ENCODE data around the gene TSPAN9. TPM values are rescaled to one million over a fixed set of nuclear protein-coding genes. Genes with fewer than 3 reads are reported as not detected.

The TSPAN9 gene
- total RNA-seq, 4 donors from 2014 or later = 23.4 to 43.3 (median 29.4) TPM

DNA sequence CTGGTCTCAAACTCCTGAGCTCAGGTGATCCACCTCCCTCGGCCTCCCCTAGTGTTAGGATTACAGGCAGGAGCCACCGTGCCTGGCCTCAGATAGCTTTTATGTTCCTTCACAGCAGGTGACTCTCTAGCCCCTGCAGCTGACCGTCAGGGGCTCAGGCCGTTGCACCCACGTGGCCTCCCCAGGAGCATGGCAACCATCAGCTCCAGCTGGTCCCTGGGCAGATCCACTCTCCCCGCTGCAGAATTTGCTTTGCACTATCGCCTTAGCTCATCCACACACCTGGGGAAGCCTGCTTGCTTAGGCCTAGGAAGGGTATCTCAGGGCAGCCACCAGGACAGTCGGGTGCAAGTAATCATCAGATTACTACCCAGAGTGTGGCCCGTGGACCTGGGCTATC lies 62.6 kb downstream of the TSPAN9 start:
- ATAC-seq (ENCODE audit: low FRiP score) = no peak
- TF ChIP-seq, protein P1, sequence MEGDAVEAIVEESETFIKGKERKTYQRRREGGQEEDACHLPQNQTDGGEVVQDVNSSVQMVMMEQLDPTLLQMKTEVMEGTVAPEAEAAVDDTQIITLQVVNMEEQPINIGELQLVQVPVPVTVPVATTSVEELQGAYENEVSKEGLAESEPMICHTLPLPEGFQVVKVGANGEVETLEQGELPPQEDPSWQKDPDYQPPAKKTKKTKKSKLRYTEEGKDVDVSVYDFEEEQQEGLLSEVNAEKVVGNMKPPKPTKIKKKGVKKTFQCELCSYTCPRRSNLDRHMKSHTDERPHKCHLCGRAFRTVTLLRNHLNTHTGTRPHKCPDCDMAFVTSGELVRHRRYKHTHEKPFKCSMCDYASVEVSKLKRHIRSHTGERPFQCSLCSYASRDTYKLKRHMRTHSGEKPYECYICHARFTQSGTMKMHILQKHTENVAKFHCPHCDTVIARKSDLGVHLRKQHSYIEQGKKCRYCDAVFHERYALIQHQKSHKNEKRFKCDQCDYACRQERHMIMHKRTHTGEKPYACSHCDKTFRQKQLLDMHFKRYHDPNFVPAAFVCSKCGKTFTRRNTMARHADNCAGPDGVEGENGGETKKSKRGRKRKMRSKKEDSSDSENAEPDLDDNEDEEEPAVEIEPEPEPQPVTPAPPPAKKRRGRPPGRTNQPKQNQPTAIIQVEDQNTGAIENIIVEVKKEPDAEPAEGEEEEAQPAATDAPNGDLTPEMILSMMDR (IDR thresholded peaks at IDR 0.05) = no peak
- DNase-seq (ENCODE audit: low spot score) = no peak

DNA sequence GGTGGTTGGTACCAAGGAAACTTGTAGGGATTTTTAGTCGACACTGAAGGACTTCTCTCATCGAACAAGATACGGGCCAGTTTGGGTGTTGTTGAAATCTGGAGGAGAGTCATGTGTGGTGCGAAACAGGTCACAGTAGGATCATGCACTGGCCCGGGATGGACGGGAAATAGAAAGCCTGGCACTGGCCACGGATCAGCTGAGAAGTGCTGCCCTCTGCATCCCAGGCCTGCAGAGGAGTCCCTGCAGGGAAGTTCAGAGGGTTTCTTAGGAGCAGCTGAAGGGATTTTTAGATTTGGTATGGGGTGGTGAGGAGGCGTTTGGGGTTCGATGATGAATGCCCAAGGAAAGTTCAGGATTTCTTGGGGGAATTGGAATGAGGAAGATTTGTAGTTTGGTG lies 63.1 kb downstream of the TSPAN9 start:
- DNase-seq (ENCODE audit: low spot score) = no peak
- TF ChIP-seq, protein P1 (IDR thresholded peaks at IDR 0.05) = no peak
- ATAC-seq (ENCODE audit: low FRiP score) = no peak

DNA sequence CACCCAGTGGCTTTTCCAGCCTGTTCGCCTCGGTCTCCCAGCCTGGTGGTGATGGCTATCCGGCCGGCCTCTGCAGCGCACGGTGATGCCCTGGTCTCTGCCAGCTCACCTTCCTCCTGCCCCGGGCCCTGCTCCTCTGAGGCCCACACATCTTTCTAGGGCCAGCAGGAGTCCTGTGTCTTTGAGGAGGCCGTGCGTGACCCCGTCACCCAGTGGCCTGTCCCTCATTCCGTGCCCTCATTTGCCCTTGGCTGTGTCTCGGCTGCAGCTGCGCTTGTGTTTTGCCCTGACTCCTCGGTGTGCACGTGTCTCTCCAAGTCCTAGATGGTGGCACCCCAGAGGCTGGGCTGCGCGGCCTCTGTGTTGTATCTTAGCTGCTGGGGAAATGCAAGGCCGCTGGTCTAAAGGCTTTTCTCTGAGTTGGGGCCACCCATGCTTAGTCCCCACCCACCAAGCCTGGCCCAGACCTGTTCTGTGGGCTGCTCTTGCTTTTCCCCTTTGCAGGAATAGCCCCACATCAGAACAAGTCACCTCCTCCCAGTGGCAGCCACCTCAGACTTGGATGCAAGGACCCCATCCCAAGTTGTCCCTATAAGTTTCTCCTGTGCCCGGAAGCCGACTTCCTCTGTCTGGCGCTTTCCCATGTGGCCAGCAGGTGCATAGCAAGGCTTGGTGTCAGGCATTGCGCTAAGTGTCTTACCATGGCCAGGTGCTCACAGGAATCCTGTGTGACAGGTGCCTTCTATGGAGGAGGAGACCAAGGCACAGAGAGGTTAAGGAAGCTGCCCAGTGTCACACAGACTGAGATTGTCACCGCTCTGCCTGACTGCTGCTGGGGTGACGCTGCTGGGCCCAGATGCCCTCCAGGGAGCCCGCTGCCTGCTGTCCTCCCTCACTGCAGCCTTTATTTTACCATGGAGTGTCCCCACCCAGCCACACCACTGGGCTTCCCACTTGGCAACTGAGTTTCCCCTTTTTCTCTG lies 64.5 kb downstream of the TSPAN9 start:
- TF ChIP-seq, protein P1 (IDR thresholded peaks at IDR 0.05) = no peak
- DNase-seq (ENCODE audit: low spot score) (no peak), ATAC-seq (ENCODE audit: low FRiP score) (no peak)

DNA sequence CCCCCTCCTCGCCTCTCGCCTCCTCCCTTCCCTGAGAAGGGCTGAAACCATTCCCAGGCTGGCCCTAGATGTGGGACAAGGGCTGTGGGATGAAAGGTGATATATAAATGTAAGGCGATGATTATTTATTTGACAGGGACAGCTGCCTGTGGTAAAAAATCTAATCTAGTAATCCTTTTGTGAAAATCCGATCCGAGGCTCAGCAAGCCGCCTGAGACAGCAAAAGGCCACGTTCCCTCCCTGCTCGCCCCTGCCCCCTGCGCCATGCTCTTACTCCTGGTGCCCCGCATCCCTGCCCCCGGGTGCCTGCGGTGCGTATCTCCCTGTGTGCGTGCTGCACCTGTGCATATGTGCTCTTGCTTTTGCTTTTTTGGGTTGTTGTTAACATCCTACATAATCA lies 65.2 kb downstream of the TSPAN9 start:
- no peak for DNase-seq (ENCODE audit: low spot score)
- TF ChIP-seq, protein P1 (IDR thresholded peaks at IDR 0.05) = no peak
- no peak for ATAC-seq (ENCODE audit: low FRiP score)

DNA sequence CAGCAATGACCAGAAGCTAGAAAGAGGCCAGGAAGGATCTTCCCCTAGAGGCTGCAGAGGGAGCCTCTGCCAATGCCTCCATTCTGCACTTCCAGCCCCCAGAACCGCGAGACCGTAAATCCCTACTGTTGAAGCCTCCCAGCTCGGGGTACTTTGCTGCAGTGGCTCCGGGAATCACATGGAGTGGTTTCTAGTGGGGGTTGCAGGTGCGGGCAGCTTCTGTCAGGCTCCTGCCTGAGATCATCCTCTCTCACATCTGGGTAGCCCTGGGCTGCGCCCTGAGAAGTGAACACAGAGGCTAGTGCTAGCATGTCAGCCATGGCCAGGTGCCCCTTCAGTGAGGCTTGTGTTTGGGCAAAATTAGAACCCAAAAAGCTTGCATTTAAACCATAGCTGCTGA lies 67.3 kb downstream of the TSPAN9 start:
- no peak for ATAC-seq (ENCODE audit: low FRiP score)
- TF ChIP-seq, protein P1 (IDR thresholded peaks at IDR 0.05) = no peak
- no peak for DNase-seq (ENCODE audit: low spot score)

DNA sequence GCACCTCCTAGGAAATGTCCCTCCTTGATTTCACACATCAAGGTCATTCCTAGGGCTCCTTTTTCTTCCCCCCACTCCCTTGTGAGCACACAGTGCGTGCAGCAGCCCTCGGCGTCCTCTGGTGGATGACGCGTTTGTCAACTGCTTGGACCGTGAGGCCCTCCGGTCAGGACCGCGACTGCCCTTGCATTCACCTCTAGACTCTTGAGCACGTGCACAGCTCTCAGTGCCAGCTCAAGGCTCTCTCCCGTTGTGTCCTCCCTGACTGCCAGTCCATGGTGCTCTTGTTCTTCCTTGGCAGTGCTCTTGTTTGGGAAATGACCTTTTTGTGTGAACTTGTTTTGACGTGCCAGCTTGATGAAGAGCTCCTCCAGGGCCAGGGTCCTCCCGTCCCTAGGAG lies 67.9 kb downstream of the TSPAN9 start:
- ATAC-seq (ENCODE audit: low FRiP score) (no peak), DNase-seq (ENCODE audit: low spot score) (no peak)
- TF ChIP-seq, protein P1 (IDR thresholded peaks at IDR 0.05) = no peak

Measured in omental fat pad (tissue), 4 donors.